ENCODE data around the gene B3GAT2. TPM values are rescaled to one million over a fixed set of nuclear protein-coding genes. Genes with fewer than 3 reads are reported as not detected.

The B3GAT2 gene
- polyA plus RNA-seq, 1 experiment, result 0.01 TPM

DNA sequence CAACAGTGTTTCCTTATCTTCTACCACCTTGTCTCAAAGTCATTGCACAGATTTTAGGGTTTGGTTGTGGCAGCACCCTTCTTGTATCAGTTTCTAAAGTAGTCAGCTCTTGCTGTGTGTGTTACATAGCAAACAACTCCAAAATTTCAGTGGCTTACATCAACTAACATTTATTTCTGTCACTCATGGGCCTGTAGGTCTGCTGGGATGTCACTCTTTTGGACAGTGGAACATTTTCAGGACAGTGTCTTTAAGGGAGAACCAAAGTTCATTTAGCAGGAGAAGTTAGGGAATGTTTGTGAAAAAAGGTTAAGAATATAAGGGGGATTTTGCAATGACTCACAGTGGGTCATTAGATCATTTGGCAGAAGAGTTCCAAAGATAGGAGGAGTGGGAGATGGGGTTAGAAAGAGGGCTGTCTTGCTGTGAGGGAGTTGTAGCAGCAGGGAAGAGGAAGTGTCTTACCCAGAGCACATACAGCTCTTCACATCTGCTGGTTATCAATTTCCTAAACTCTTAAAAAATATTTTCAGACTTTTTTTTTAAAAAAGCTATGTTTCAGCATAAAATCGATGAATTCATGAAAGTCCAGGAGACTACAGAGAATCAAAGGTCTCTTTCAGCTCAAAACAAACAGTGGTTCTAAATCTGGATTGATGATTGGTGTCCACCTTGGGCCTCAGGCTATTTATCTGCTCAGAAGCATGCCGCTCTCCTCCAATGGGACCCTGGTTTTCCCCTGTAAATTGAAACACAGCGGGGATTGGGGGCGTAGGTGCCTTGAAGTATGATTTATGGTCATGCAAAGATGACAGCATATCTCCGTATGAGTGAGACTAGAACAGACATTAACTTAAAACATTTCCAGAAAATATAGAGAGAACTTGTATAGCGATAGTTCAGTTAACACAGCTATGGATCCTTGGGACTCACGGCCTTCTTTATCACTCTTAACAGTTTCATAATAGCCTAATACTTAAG, 117.3 kb downstream of the B3GAT2 start:
- ChIA-PET CTCF (interaction anchor here (1.2 kb wide), 2 partner anchors 44 to 470 kb away, joined by 3 read pairs; no protein-coding TSS in a partner anchor), POLR2A (no interaction called here)
- no peaks in the 10 kb centered on the region for H3K27me3 ChIP-seq (ENCODE audit: control insufficient read depth, insufficient read depth, low read length)
- no peak for DNase-seq (ENCODE audit: low read depth)
- H3K4me3 ChIP-seq (ENCODE audit: low read depth, low read length), result no peak overlapping the region
- H3K36me3 ChIP-seq (ENCODE audit: control insufficient read depth, insufficient read depth, low read length), result no peaks in the 10 kb centered on the region; the same call in 1 of the 2 replicates
- no peak for TF ChIP-seq CTCF (IDR thresholded peaks at IDR 0.05; ENCODE audit: insufficient read depth, low read depth, low read length)

GRCh38 chr6:70838907-70839285, 118.0 kb downstream of the B3GAT2 start:
- DNase-seq (ENCODE audit: low read depth), result no peak
- POLR2A ChIA-PET, result no interaction called here
- CTCF ChIA-PET, result interaction anchor here (1.2 kb wide), 1 partner anchor 45 kb away, joined by 3 read pairs; no protein-coding TSS in a partner anchor

DNA sequence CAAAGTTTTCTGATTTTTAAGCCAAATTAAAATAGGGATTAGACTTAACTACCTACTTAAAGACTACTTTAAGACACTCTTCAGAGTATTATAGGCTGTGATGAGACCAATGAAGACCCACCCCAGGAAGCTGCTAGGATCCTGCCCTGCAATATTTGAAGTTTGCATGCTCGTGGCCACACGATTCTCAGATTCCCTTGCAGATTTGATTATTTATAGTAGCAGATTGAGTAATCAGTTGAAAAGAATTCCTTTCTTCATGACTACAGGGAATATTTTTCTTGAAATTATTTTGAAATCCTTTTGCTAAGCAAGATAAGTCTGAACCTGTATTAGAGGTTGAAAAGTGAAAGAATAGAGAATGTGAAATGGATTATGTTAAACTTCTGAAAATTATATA, 122.3 kb downstream of the B3GAT2 start:
- Histone ChIP-seq H3K36me3 (ENCODE audit: control insufficient read depth, insufficient read depth, low read length) (no peaks in the 10 kb centered on the region; the same call in 1 of the 2 replicates), H3K4me3 (ENCODE audit: low read depth, low read length) (no peak overlapping the region), H3K27me3 (ENCODE audit: control insufficient read depth, insufficient read depth, low read length) (no peaks in the 10 kb centered on the region)
- CTCF ChIA-PET, result no interaction called here
- peak; percentile 19 for DNase-seq (ENCODE audit: low read depth)
- POLR2A ChIA-PET, result no interaction called here
- TF ChIP-seq CTCF (IDR thresholded peaks at IDR 0.05; ENCODE audit: insufficient read depth, low read depth, low read length), result no peak

More at GRCh38 chr6:70838907-70839285, 118.0 kb downstream of the B3GAT2 start:
- H3K4me3 ChIP-seq (ENCODE audit: low read depth, low read length), result no peak overlapping the region
- H3K27me3 ChIP-seq (ENCODE audit: control insufficient read depth, insufficient read depth, low read length), result no peaks in the 10 kb centered on the region
- TF ChIP-seq CTCF (IDR thresholded peaks at IDR 0.05; ENCODE audit: insufficient read depth, low read depth, low read length), result no peak
- no peaks in the 10 kb centered on the region; the same call in 1 of the 2 replicates for H3K36me3 ChIP-seq (ENCODE audit: control insufficient read depth, insufficient read depth, low read length)

DNA sequence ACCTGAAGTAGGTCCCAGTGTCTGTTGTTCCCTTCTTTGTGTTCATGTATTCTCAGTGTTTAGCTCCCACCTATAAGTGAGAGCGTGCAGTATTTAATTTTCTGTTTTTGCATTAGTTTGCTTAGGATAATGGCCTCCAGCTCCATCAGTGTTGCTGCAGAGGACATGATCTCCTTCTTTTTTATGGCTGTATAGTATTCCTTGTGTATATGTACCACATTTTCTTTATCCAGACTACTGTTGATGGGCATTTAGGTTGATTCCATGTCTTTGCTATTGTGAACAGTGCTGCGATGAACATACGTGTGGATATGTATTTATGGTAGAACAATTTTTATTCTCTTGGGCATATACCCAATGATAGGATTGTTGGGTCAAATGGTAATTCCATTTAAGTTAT, 125.4 kb downstream of the B3GAT2 start:
- TF ChIP-seq CTCF (IDR thresholded peaks at IDR 0.05; ENCODE audit: insufficient read depth, low read depth, low read length), result no peak
- DNase-seq (ENCODE audit: low read depth), result no peak
- ChIA-PET CTCF (no interaction called here), POLR2A (no interaction called here)
- Histone ChIP-seq H3K27me3 (ENCODE audit: control insufficient read depth, insufficient read depth, low read length) (no peaks in the 10 kb centered on the region), H3K36me3 (ENCODE audit: control insufficient read depth, insufficient read depth, low read length) (no peaks in the 10 kb centered on the region), H3K4me3 (ENCODE audit: low read depth, low read length) (no peak overlapping the region)

DNA sequence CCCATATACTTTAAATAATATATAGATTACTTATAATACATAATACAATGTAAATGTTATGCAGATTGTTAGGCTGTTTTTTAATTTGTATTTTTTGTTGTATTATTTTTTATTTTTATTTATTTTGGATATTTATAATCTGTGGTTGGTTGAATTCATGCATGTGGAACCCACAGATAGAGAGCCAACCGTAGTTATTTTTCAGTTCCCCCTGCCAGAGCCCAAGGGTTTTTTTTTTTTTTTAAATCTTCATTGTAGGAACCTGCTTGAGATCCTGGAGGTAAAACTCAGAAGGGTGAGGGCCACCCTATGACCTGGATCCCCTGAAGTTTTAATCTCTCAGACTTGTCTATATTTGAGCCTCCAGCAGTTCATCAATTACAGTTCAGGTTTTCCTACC, 133.2 kb downstream of the B3GAT2 start:
- TF ChIP-seq CTCF (IDR thresholded peaks at IDR 0.05; ENCODE audit: insufficient read depth, low read depth, low read length), result no peak
- DNase-seq (ENCODE audit: low read depth), result no peak
- H3K27me3 ChIP-seq (ENCODE audit: control insufficient read depth, insufficient read depth, low read length), result no peaks in the 10 kb centered on the region
- no peaks in the 10 kb centered on the region for H3K36me3 ChIP-seq (ENCODE audit: control insufficient read depth, insufficient read depth, low read length)
- POLR2A ChIA-PET, result no interaction called here
- CTCF ChIA-PET, result no interaction called here
- H3K4me3 ChIP-seq (ENCODE audit: low read depth, low read length), result no peak overlapping the region
